ENCODE data around the gene LIPC.

Gene LIPC

GRCh38 chr15:58431221-58432149 lies at the start of gene LIPC:
LIPC (plus strand) TSS chr15:58431991; CDS start chr15:58432033, 42 bp downstream.
- no peak for DNase-seq (ENCODE audit: low read depth)
- no peak within 1 kb of the TSS for H3K4me3 ChIP-seq (ENCODE audit: low read depth, low read length)

- no peak overlapping the region for H3K4me3 ChIP-seq (ENCODE audit: low read depth, low read length)
- no peak for DNase-seq (ENCODE audit: low read depth)
Measured at GRCh38 chr15:58383876-58384275, 47.9 kb upstream of the LIPC start.

GRCh38 chr15:58384667-58385066 lies 47.1 kb upstream of the LIPC start:
- H3K4me3 ChIP-seq (ENCODE audit: low read depth, low read length), result no peak overlapping the region
- DNase-seq (ENCODE audit: low read depth), result no peak

GRCh38 chr15:58386081-58386480 lies 45.7 kb upstream of the LIPC start:
- no peak for DNase-seq (ENCODE audit: low read depth)
- H3K4me3 ChIP-seq (ENCODE audit: low read depth, low read length), result no peak overlapping the region

GRCh38 chr15:58386641-58387040 lies 45.1 kb upstream of the LIPC start:
- H3K4me3 ChIP-seq (ENCODE audit: low read depth, low read length), result no peak overlapping the region

GRCh38 chr15:58387130-58387529 lies 44.7 kb upstream of the LIPC start:
- DNase-seq (ENCODE audit: low read depth), result peak; percentile 55

More at GRCh38 chr15:58386641-58387040, 45.1 kb upstream of the LIPC start:
- no peak for DNase-seq (ENCODE audit: low read depth)

GRCh38 chr15:58388211-58388610 lies 43.6 kb upstream of the LIPC start:
- no peak for DNase-seq (ENCODE audit: low read depth)
- no peak overlapping the region for H3K4me3 ChIP-seq (ENCODE audit: low read depth, low read length)

More at GRCh38 chr15:58387130-58387529, 44.7 kb upstream of the LIPC start:
- no peak overlapping the region for H3K4me3 ChIP-seq (ENCODE audit: low read depth, low read length)

- H3K4me3 ChIP-seq (ENCODE audit: low read depth, low read length), result no peak overlapping the region
- DNase-seq (ENCODE audit: low read depth), result no peak
Measured at GRCh38 chr15:58390118-58390517, 41.7 kb upstream of the LIPC start.

GRCh38 chr15:58390655-58391054 lies 41.1 kb upstream of the LIPC start:
- DNase-seq (ENCODE audit: low read depth), result no peak
- H3K4me3 ChIP-seq (ENCODE audit: low read depth, low read length), result no peak overlapping the region

GRCh38 chr15:58391088-58391487 lies 40.7 kb upstream of the LIPC start:
- DNase-seq (ENCODE audit: low read depth), result no peak
- no peak overlapping the region for H3K4me3 ChIP-seq (ENCODE audit: low read depth, low read length)

GRCh38 chr15:58392141-58392540 lies 39.6 kb upstream of the LIPC start:
- no peak for DNase-seq (ENCODE audit: low read depth)
- H3K4me3 ChIP-seq (ENCODE audit: low read depth, low read length), result no peak overlapping the region

- H3K4me3 ChIP-seq (ENCODE audit: low read depth, low read length), result no peak overlapping the region
- DNase-seq (ENCODE audit: low read depth), result no peak
Measured at GRCh38 chr15:58392611-58393161, 39.1 kb upstream of the LIPC start.

GRCh38 chr15:58393241-58393662 lies 38.5 kb upstream of the LIPC start:
- no peak overlapping the region for H3K4me3 ChIP-seq (ENCODE audit: low read depth, low read length)
- peak; percentile 66 for DNase-seq (ENCODE audit: low read depth)

GRCh38 chr15:58396181-58396580 lies 35.6 kb upstream of the LIPC start:
- DNase-seq (ENCODE audit: low read depth), result peak; percentile 95
- no peak overlapping the region for H3K4me3 ChIP-seq (ENCODE audit: low read depth, low read length)

- no peak overlapping the region for H3K4me3 ChIP-seq (ENCODE audit: low read depth, low read length)
- DNase-seq (ENCODE audit: low read depth), result no peak
Measured at GRCh38 chr15:58398071-58398470, 33.7 kb upstream of the LIPC start.

GRCh38 chr15:58398643-58399042 lies 33.1 kb upstream of the LIPC start:
- DNase-seq (ENCODE audit: low read depth), result no peak
- H3K4me3 ChIP-seq (ENCODE audit: low read depth, low read length), result no peak overlapping the region

GRCh38 chr15:58399739-58400138 lies 32.1 kb upstream of the LIPC start:
- no peak overlapping the region for H3K4me3 ChIP-seq (ENCODE audit: low read depth, low read length)
- DNase-seq (ENCODE audit: low read depth), result no peak

GRCh38 chr15:58401276-58401675 lies 30.5 kb upstream of the LIPC start:
- DNase-seq (ENCODE audit: low read depth), result no peak
- H3K4me3 ChIP-seq (ENCODE audit: low read depth, low read length), result no peak overlapping the region

- no peak for DNase-seq (ENCODE audit: low read depth)
- no peak overlapping the region for H3K4me3 ChIP-seq (ENCODE audit: low read depth, low read length)
Measured at GRCh38 chr15:58401991-58402649, 29.7 kb upstream of the LIPC start.

- no peak for DNase-seq (ENCODE audit: low read depth)
- H3K4me3 ChIP-seq (ENCODE audit: low read depth, low read length), result no peak overlapping the region
Measured at GRCh38 chr15:58403581-58403980, 28.2 kb upstream of the LIPC start.

Measured in skeletal muscle cell (primary cell).